Measurements from ENCODE around the gene MRFAP1. TPM values are rescaled to one million over a fixed set of nuclear protein-coding genes. Genes with fewer than 3 reads are reported as not detected.

The MRFAP1 gene
- total RNA-seq, 1 donor from 2014 or later, result 115 TPM

- intact Hi-C loops (cut with micrococcal nuclease), result no loop called here
- peaks cover 23% of the 10 kb centered on the region for H3K36me3 Mint-ChIP-seq (ENCODE audit: low read depth)
- H3K27ac Mint-ChIP-seq, result no peak overlapping the region
Observed at GRCh38 chr4:6616087-6616995, 24.1 kb upstream of the MRFAP1 start.

GRCh38 chr4:6617246-6617645, 23.2 kb upstream of the MRFAP1 start:
- Mint-ChIP-seq H3K9me3 (no peaks in the 10 kb centered on the region), H3K27ac (no peak overlapping the region), H3K36me3 (ENCODE audit: low read depth) (peaks cover 18% of the 10 kb centered on the region), H3K4me1 (ENCODE audit: low read depth) (no peaks in the 10 kb centered on the region), H3K4me3 (no peak overlapping the region), H3K27me3 (ENCODE audit: insufficient read depth) (no peaks in the 10 kb centered on the region)
- intact Hi-C loops (cut with micrococcal nuclease), result no loop called here
- DNase-seq (ENCODE audit: low spot score), result no peak

More at GRCh38 chr4:6616087-6616995, 24.1 kb upstream of the MRFAP1 start:
- H3K4me1 Mint-ChIP-seq (ENCODE audit: low read depth), result no peaks in the 10 kb centered on the region
- H3K4me3 Mint-ChIP-seq, result no peak overlapping the region
- no peaks in the 10 kb centered on the region for H3K9me3 Mint-ChIP-seq
- no peak for DNase-seq (ENCODE audit: low spot score)
- H3K27me3 Mint-ChIP-seq (ENCODE audit: insufficient read depth), result no peaks in the 10 kb centered on the region

GRCh38 chr4:6618386-6619115, 21.9 kb upstream of the MRFAP1 start:
- intact Hi-C loops (cut with micrococcal nuclease), result no loop called here
- Mint-ChIP-seq H3K4me3 (no peak overlapping the region), H3K27me3 (ENCODE audit: insufficient read depth) (no peaks in the 10 kb centered on the region), H3K27ac (no peak overlapping the region), H3K4me1 (ENCODE audit: low read depth) (no peaks in the 10 kb centered on the region), H3K36me3 (ENCODE audit: low read depth) (peaks cover 18% of the 10 kb centered on the region), H3K9me3 (no peaks in the 10 kb centered on the region)
- no peak for DNase-seq (ENCODE audit: low spot score)

GRCh38 chr4:6619116-6619465, 21.4 kb upstream of the MRFAP1 start:
- H3K27me3 Mint-ChIP-seq (ENCODE audit: insufficient read depth), result no peaks in the 10 kb centered on the region
- no peak for DNase-seq (ENCODE audit: low spot score)
- H3K4me3 Mint-ChIP-seq, result no peak overlapping the region
- no peak overlapping the region for H3K27ac Mint-ChIP-seq
- intact Hi-C loops (cut with micrococcal nuclease), result no loop called here
- no peaks in the 10 kb centered on the region for H3K4me1 Mint-ChIP-seq (ENCODE audit: low read depth)
- no peaks in the 10 kb centered on the region for H3K9me3 Mint-ChIP-seq
- peaks cover 18% of the 10 kb centered on the region for H3K36me3 Mint-ChIP-seq (ENCODE audit: low read depth)

GRCh38 chr4:6619466-6620255, 20.8 kb upstream of the MRFAP1 start:
- Mint-ChIP-seq H3K36me3 (ENCODE audit: low read depth) (peaks cover 18% of the 10 kb centered on the region), H3K27ac (no peak overlapping the region), H3K27me3 (ENCODE audit: insufficient read depth) (no peaks in the 10 kb centered on the region), H3K4me3 (no peak overlapping the region), H3K4me1 (ENCODE audit: low read depth) (no peaks in the 10 kb centered on the region), H3K9me3 (no peaks in the 10 kb centered on the region)
- no peak for DNase-seq (ENCODE audit: low spot score)
- intact Hi-C loops (cut with micrococcal nuclease), result no loop called here

GRCh38 chr4:6620296-6620695, 20.2 kb upstream of the MRFAP1 start:
- Mint-ChIP-seq H3K27me3 (ENCODE audit: insufficient read depth) (no peaks in the 10 kb centered on the region), H3K27ac (no peak overlapping the region), H3K4me3 (no peak overlapping the region), H3K36me3 (ENCODE audit: low read depth) (peaks cover 18% of the 10 kb centered on the region), H3K4me1 (ENCODE audit: low read depth) (no peaks in the 10 kb centered on the region), H3K9me3 (no peaks in the 10 kb centered on the region)
- intact Hi-C loops (cut with micrococcal nuclease), result no loop called here
- no peak for DNase-seq (ENCODE audit: low spot score)

GRCh38 chr4:6620891-6621555, 19.5 kb upstream of the MRFAP1 start:
- Mint-ChIP-seq H3K4me1 (ENCODE audit: low read depth) (no peaks in the 10 kb centered on the region), H3K27me3 (ENCODE audit: insufficient read depth) (no peaks in the 10 kb centered on the region), H3K9me3 (no peaks in the 10 kb centered on the region), H3K36me3 (ENCODE audit: low read depth) (peaks cover 16% of the 10 kb centered on the region), H3K4me3 (no peak overlapping the region), H3K27ac (no peak overlapping the region)
- DNase-seq (ENCODE audit: low spot score), result no peak
- intact Hi-C loops (cut with micrococcal nuclease), result no loop called here

- Mint-ChIP-seq H3K36me3 (ENCODE audit: low read depth) (peaks cover 11% of the 10 kb centered on the region), H3K27ac (no peak overlapping the region), H3K27me3 (ENCODE audit: insufficient read depth) (no peaks in the 10 kb centered on the region), H3K4me1 (ENCODE audit: low read depth) (no peaks in the 10 kb centered on the region), H3K4me3 (no peak overlapping the region), H3K9me3 (no peaks in the 10 kb centered on the region)
- intact Hi-C loops (cut with micrococcal nuclease), result no loop called here
- no peak for DNase-seq (ENCODE audit: low spot score)
Observed at GRCh38 chr4:6621556-6621927, 18.9 kb upstream of the MRFAP1 start.

- Mint-ChIP-seq H3K4me3 (no peak overlapping the region), H3K27me3 (ENCODE audit: insufficient read depth) (no peaks in the 10 kb centered on the region), H3K9me3 (no peaks in the 10 kb centered on the region), H3K27ac (no peak overlapping the region), H3K4me1 (ENCODE audit: low read depth) (no peaks in the 10 kb centered on the region), H3K36me3 (ENCODE audit: low read depth) (peaks cover 5% of the 10 kb centered on the region)
- no peak for DNase-seq (ENCODE audit: low spot score)
- intact Hi-C loops (cut with micrococcal nuclease), result no loop called here
Observed at GRCh38 chr4:6622744-6623143, 17.7 kb upstream of the MRFAP1 start.

- no peak for DNase-seq (ENCODE audit: low spot score)
- Mint-ChIP-seq H3K9me3 (no peaks in the 10 kb centered on the region), H3K27ac (no peak overlapping the region), H3K27me3 (ENCODE audit: insufficient read depth) (peaks cover 7% of the 10 kb centered on the region), H3K4me3 (no peak overlapping the region), H3K4me1 (ENCODE audit: low read depth) (no peaks in the 10 kb centered on the region), H3K36me3 (ENCODE audit: low read depth) (no peaks in the 10 kb centered on the region)
- intact Hi-C loops (cut with micrococcal nuclease), result no loop called here
Observed at GRCh38 chr4:6625256-6625655, 15.2 kb upstream of the MRFAP1 start.

- no peak for DNase-seq (ENCODE audit: low spot score)
- no peak overlapping the region for H3K27ac Mint-ChIP-seq
- peaks cover 7% of the 10 kb centered on the region for H3K27me3 Mint-ChIP-seq (ENCODE audit: insufficient read depth)
- no peaks in the 10 kb centered on the region for H3K4me1 Mint-ChIP-seq (ENCODE audit: low read depth)
- H3K9me3 Mint-ChIP-seq, result no peaks in the 10 kb centered on the region
- no peak overlapping the region for H3K4me3 Mint-ChIP-seq
- intact Hi-C loops (cut with micrococcal nuclease), result no loop called here
- H3K36me3 Mint-ChIP-seq (ENCODE audit: low read depth), result no peaks in the 10 kb centered on the region
Observed at GRCh38 chr4:6626066-6626465, 14.4 kb upstream of the MRFAP1 start.

- DNase-seq (ENCODE audit: low spot score), result no peak
- Mint-ChIP-seq H3K36me3 (ENCODE audit: low read depth) (no peaks in the 10 kb centered on the region), H3K4me1 (ENCODE audit: low read depth) (no peaks in the 10 kb centered on the region), H3K27ac (no peak overlapping the region), H3K9me3 (no peaks in the 10 kb centered on the region), H3K27me3 (ENCODE audit: insufficient read depth) (peaks cover 7% of the 10 kb centered on the region), H3K4me3 (no peak overlapping the region)
- intact Hi-C loops (cut with micrococcal nuclease), result no loop called here
Observed at GRCh38 chr4:6627832-6628231, 12.7 kb upstream of the MRFAP1 start.

All from activated T-helper 1 cell treated with anti-CD3 and anti-CD28 coated beads, Interleukin-12 subunit alpha, Interleukin-12 subunit beta, Interleukin-2, Interleukin-4 antibody, amounts not matched to agents 30 ng/mL and 10 ng/mL and 1 ng/mL, durations not matched to agents 14 hours and 24 hours and 36 hours (primary cell).